ENCODE measurements around the gene PCDHB9.

DNA sequence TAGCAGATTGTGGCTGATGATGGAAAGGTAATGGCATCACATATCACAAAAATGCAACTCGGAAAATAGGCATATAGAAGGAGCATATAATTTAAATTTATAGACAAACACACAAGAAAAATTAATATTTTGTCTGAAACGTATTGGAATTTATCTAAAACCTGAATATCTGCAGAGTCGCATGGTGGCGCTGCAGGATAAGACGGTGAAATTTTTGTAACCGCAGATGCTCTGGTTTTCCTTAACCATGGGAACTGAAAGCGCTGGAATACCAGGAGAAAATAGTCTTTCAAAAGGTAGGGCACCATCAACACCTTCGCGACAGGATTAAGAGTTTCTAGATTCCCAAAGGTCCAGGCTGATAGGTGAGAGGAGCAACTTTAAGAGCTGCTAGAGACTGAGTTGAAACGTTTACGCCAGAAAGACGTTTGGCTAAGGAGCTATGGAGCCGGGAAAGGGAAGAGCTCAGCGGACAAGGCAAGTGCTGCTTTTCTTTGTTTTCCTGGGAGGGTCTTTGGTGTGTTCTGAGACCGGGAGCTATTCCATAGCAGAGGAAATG, 47.2 kb downstream of the PCDHB9 start:
- TF ChIP-seq, protein P1, sequence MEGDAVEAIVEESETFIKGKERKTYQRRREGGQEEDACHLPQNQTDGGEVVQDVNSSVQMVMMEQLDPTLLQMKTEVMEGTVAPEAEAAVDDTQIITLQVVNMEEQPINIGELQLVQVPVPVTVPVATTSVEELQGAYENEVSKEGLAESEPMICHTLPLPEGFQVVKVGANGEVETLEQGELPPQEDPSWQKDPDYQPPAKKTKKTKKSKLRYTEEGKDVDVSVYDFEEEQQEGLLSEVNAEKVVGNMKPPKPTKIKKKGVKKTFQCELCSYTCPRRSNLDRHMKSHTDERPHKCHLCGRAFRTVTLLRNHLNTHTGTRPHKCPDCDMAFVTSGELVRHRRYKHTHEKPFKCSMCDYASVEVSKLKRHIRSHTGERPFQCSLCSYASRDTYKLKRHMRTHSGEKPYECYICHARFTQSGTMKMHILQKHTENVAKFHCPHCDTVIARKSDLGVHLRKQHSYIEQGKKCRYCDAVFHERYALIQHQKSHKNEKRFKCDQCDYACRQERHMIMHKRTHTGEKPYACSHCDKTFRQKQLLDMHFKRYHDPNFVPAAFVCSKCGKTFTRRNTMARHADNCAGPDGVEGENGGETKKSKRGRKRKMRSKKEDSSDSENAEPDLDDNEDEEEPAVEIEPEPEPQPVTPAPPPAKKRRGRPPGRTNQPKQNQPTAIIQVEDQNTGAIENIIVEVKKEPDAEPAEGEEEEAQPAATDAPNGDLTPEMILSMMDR (IDR thresholded peaks at IDR 0.05; ENCODE audit: borderline replicate concordance, extremely low read depth, low read length, poor library complexity, severe bottlenecking): no peak
- TF ChIP-seq EZH2 (IDR thresholded peaks at IDR 0.05; ENCODE audit: borderline replicate concordance, low read depth, low read length, severe bottlenecking): no peak

All from DND-41 (cell line).